Naive B cell (primary cell): ENCODE measurements around the gene ADARB1. TPM values are rescaled to one million over a fixed set of nuclear protein-coding genes. Genes with fewer than 3 reads are reported as not detected.
A peak's percentile ranks its signal among the peaks of the same experiment; 100 is the strongest.

ENCODE experiments used
- ATAC-seq, 2 donors: fragments of 150-1000 bp; cut with Tn5 transposase; 2 replicates each; pipeline ENCODE4 v1.10.0; 2021; ENCODE audit warnings: low read depth in 2 of 2, mild to moderate bottlenecking in 2 of 2, moderate library complexity in 2 of 2
- DNase-seq: peaks from one replicate; pipeline ENCODE4 v3.0.0; 2022
- H3K27ac Mint-ChIP-seq, 6 donors: one replicate each; pipeline ENCODE4 v1.8.0; 2020 to 2022; ENCODE audit warnings: mild to moderate bottlenecking in 6 of 6, mixed read lengths in 6 of 6, moderate library complexity in 5 of 6, inconsistent platforms in 2 of 6
- H3K27me3 Mint-ChIP-seq, 3 donors: one replicate each; pipeline ENCODE4 v1.8.0; 2021 to 2022; ENCODE audit warnings: mixed read lengths in 3 of 3, mild to moderate bottlenecking in 1 of 3
- H3K36me3 Mint-ChIP-seq, 2 donors: one replicate each; pipeline ENCODE4 v1.8.0; 2020 to 2022; ENCODE audit warnings: mixed read lengths in 2 of 2, inconsistent platforms in 1 of 2, mild to moderate bottlenecking in 1 of 2
- H3K4me1 Mint-ChIP-seq, 3 donors: one replicate each; pipeline ENCODE4 v1.8.0; 2020 to 2022; ENCODE audit warnings: mixed read lengths in 3 of 3, inconsistent platforms in 1 of 3, mild to moderate bottlenecking in 1 of 3, moderate library complexity in 1 of 3
- H3K4me3 Mint-ChIP-seq, 8 donors: one replicate each; pipeline ENCODE4 v1.8.0; 2020 to 2022; ENCODE audit warnings: mild to moderate bottlenecking in 8 of 8, mixed read lengths in 8 of 8, moderate library complexity in 8 of 8, inconsistent platforms in 2 of 8
- H3K9me3 Mint-ChIP-seq, 7 donors: one replicate each; pipeline ENCODE4 v1.8.0; 2020 to 2022; ENCODE audit warnings: mixed read lengths in 7 of 7, mild to moderate bottlenecking in 5 of 7, inconsistent platforms in 2 of 7, moderate library complexity in 1 of 7
- polyA plus RNA-seq, 6 donors: library from polyadenylated mRNA; unstranded; fragments of 300-500 nt; fragmentation: Illumina TruSeq; gene quantifications; one replicate each; pipeline ENCODE4 v1.2.3, GENCODE V29; 2021; ENCODE audit warnings: low read depth in 6 of 6

The ADARB1 gene
- polyA plus RNA-seq, 6 donors from 2014 or later, result 19.9 to 63.5 (median 28.7) TPM

- DNase-seq (no peak), ATAC-seq (no peak)
- Mint-ChIP-seq H3K9me3 (peaks cover 0 to 17% (median 9%) of the 10 kb centered on the region in 7 donors), H3K27me3 (no peaks in the 10 kb centered on the region), H3K4me1 (peaks cover 11 to 34% (median 34%) of the 10 kb centered on the region in 3 donors), H3K4me3 (no peak overlapping the region), H3K36me3 (peaks cover 13 to 23% of the 10 kb centered on the region in 2 donors), H3K27ac (no peak overlapping the region)
Measured at GRCh38 chr21:45163413-45164123, 89.2 kb downstream of the ADARB1 start.

GRCh38 chr21:45164124-45164511, 89.7 kb downstream of the ADARB1 start:
- H3K4me3 Mint-ChIP-seq, result no peak overlapping the region
- H3K4me1 Mint-ChIP-seq, result peaks cover 6 to 34% (median 32%) of the 10 kb centered on the region in 3 donors
- no peak for DNase-seq
- H3K27me3 Mint-ChIP-seq, result no peaks in the 10 kb centered on the region
- peaks cover 0 to 12% (median 3%) of the 10 kb centered on the region in 7 donors for H3K9me3 Mint-ChIP-seq
- H3K27ac Mint-ChIP-seq, result no peak overlapping the region
- H3K36me3 Mint-ChIP-seq, result peaks cover 8 to 18% of the 10 kb centered on the region in 2 donors
- no peak for ATAC-seq

- Mint-ChIP-seq H3K4me1 (peaks cover 11 to 36% (median 32%) of the 10 kb centered on the region in 3 donors), H3K4me3 (no peak overlapping the region), H3K27ac (no peak overlapping the region), H3K9me3 (peaks cover 0 to 8% (median 0%) of the 10 kb centered on the region in 7 donors), H3K36me3 (peaks cover 8 to 16% of the 10 kb centered on the region in 2 donors), H3K27me3 (no peaks in the 10 kb centered on the region)
- no peak for ATAC-seq
- no peak for DNase-seq
Measured at GRCh38 chr21:45164838-45165237, 90.5 kb downstream of the ADARB1 start.

- Mint-ChIP-seq H3K4me1 (peaks cover 11 to 42% (median 29%) of the 10 kb centered on the region in 3 donors), H3K9me3 (no peaks in the 10 kb centered on the region), H3K36me3 (peaks cover 7 to 20% of the 10 kb centered on the region in 2 donors), H3K27ac (peak overlapping the region in 1 of 6 donors; percentile 7), H3K27me3 (no peaks in the 10 kb centered on the region), H3K4me3 (no peak overlapping the region)
- ATAC-seq, result no peak
- DNase-seq, result no peak
Measured at GRCh38 chr21:45166931-45167330, 92.6 kb downstream of the ADARB1 start.

GRCh38 chr21:45167796-45168222, 93.4 kb downstream of the ADARB1 start:
- ATAC-seq, result no peak
- no peak for DNase-seq
- H3K4me3 Mint-ChIP-seq, result no peak overlapping the region
- H3K9me3 Mint-ChIP-seq, result no peaks in the 10 kb centered on the region
- H3K27me3 Mint-ChIP-seq, result no peaks in the 10 kb centered on the region
- H3K27ac Mint-ChIP-seq, result peak overlapping the region in 1 of 6 donors; percentile 43
- H3K36me3 Mint-ChIP-seq, result peaks cover 0 to 18% of the 10 kb centered on the region in 2 donors
- H3K4me1 Mint-ChIP-seq, result peaks cover 11 to 39% (median 26%) of the 10 kb centered on the region in 3 donors

GRCh38 chr21:45168522-45168921, 94.1 kb downstream of the ADARB1 start:
- no peak for DNase-seq
- no peak for ATAC-seq
- Mint-ChIP-seq H3K27ac (peak overlapping the region in 5 of 6 donors; percentile 3 to 70 (median 65)), H3K27me3 (no peaks in the 10 kb centered on the region), H3K36me3 (peaks cover 0 to 18% of the 10 kb centered on the region in 2 donors), H3K9me3 (no peaks in the 10 kb centered on the region), H3K4me3 (no peak overlapping the region), H3K4me1 (peaks cover 11 to 39% (median 26%) of the 10 kb centered on the region in 3 donors)

GRCh38 chr21:45169001-45169400, 94.6 kb downstream of the ADARB1 start:
- DNase-seq (no peak), ATAC-seq (no peak)
- H3K27ac Mint-ChIP-seq, result peak overlapping the region in 3 of 6 donors; percentile 63 to 70 (median 67)
- no peaks in the 10 kb centered on the region for H3K27me3 Mint-ChIP-seq
- peaks cover 0 to 18% of the 10 kb centered on the region in 2 donors for H3K36me3 Mint-ChIP-seq
- no peak overlapping the region for H3K4me3 Mint-ChIP-seq
- H3K9me3 Mint-ChIP-seq, result no peaks in the 10 kb centered on the region
- peaks cover 11 to 39% (median 26%) of the 10 kb centered on the region in 3 donors for H3K4me1 Mint-ChIP-seq

GRCh38 chr21:45169682-45170081, 95.3 kb downstream of the ADARB1 start:
- Mint-ChIP-seq H3K27ac (peak overlapping the region in 2 of 6 donors; percentile 70 to 80), H3K4me1 (peaks cover 11 to 36% (median 22%) of the 10 kb centered on the region in 3 donors), H3K36me3 (peaks cover 0 to 18% of the 10 kb centered on the region in 2 donors), H3K9me3 (no peaks in the 10 kb centered on the region), H3K4me3 (peak overlapping the region in 2 of 8 donors; percentile 22 to 80), H3K27me3 (no peaks in the 10 kb centered on the region)
- DNase-seq, result no peak
- ATAC-seq, result no peak

- H3K27me3 Mint-ChIP-seq, result no peaks in the 10 kb centered on the region
- H3K4me3 Mint-ChIP-seq, result no peak overlapping the region
- H3K36me3 Mint-ChIP-seq, result peaks cover 0 to 19% of the 10 kb centered on the region in 2 donors
- no peak overlapping the region for H3K27ac Mint-ChIP-seq
- ATAC-seq (no peak), DNase-seq (no peak)
- H3K4me1 Mint-ChIP-seq, result peaks cover 11 to 34% (median 22%) of the 10 kb centered on the region in 3 donors
- no peaks in the 10 kb centered on the region for H3K9me3 Mint-ChIP-seq
Measured at GRCh38 chr21:45170987-45171386, 96.6 kb downstream of the ADARB1 start.

GRCh38 chr21:45172420-45172819, 98.0 kb downstream of the ADARB1 start:
- Mint-ChIP-seq H3K27ac (no peak overlapping the region), H3K4me1 (peaks cover 17 to 37% (median 22%) of the 10 kb centered on the region in 3 donors), H3K4me3 (no peak overlapping the region), H3K9me3 (no peaks in the 10 kb centered on the region), H3K36me3 (peaks cover 14 to 24% of the 10 kb centered on the region in 2 donors), H3K27me3 (no peaks in the 10 kb centered on the region)
- ATAC-seq, result no peak
- no peak for DNase-seq

GRCh38 chr21:45175326-45176095, 101.1 kb downstream of the ADARB1 start:
- Mint-ChIP-seq H3K36me3 (peaks cover 23 to 34% of the 10 kb centered on the region in 2 donors), H3K9me3 (no peaks in the 10 kb centered on the region), H3K4me1 (peaks cover 6 to 20% (median 9%) of the 10 kb centered on the region in 3 donors), H3K27ac (no peak overlapping the region), H3K27me3 (no peaks in the 10 kb centered on the region), H3K4me3 (no peak overlapping the region)
- DNase-seq (no peak), ATAC-seq (no peak)

GRCh38 chr21:45176141-45176540, 101.8 kb downstream of the ADARB1 start:
- Mint-ChIP-seq H3K36me3 (peaks cover 25 to 35% of the 10 kb centered on the region in 2 donors), H3K4me1 (peaks cover under 1 to 17% (median 10%) of the 10 kb centered on the region in 3 donors), H3K27me3 (no peaks in the 10 kb centered on the region), H3K4me3 (no peak overlapping the region), H3K9me3 (no peaks in the 10 kb centered on the region), H3K27ac (no peak overlapping the region)
- ATAC-seq (no peak), DNase-seq (no peak)

- peak overlapping the region in 1 of 8 donors; percentile 66 for H3K4me3 Mint-ChIP-seq
- no peak for DNase-seq
Measured at GRCh38 chr21:45177039-45177438, 102.7 kb downstream of the ADARB1 start.

More at GRCh38 chr21:45177039-45177438, 102.7 kb downstream of the ADARB1 start:
- Mint-ChIP-seq H3K27me3 (no peaks in the 10 kb centered on the region), H3K36me3 (peaks cover 32% of the 10 kb centered on the region in 2 donors), H3K4me1 (peaks cover 1 to 12% (median 10%) of the 10 kb centered on the region in 3 donors), H3K27ac (no peak overlapping the region), H3K9me3 (no peaks in the 10 kb centered on the region)
- no peak for ATAC-seq
